ENCODE results near the gene TPCN1.

The TPCN1 gene

DNA sequence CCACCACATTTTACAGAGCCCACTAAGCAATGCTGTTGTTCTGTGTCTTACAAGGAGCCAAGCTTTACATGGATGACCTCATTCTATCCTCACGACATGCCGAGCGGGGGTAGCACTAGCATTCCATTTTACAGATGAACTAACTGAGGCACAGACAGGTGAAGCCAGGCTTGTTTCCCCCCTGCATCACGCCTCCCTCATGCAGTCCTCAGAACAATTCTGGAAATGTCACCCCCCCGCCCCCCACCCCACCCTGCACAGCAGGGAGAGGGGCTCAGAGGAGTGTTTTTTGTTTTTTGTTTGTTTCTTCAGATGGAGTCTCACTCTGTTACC is 112.1 kb downstream of the TPCN1 start:
- Histone ChIP-seq H4K20me1 (peaks cover 0 to 31% (median 6%) of the 10 kb centered on the region in 11 experiments; a peak in 10 of 22 replicates), H3K27ac (peak overlapping the region in 1 of 11 experiments; percentile 80; a peak in 1 of 22 replicates), H3K9me3 (replicated peaks in 1 of 11) (no peaks in the 10 kb centered on the region), H3K4me3 (peak overlapping the region in 3 of 10 experiments; percentile 78 to 88 (median 84); a peak in 6 of 20 replicates), H3K27me3 (peaks cover 0 to 12% (median 10%) of the 10 kb centered on the region in 11 experiments; a peak in 9 of 22 replicates), H3K36me3 (peaks cover 0 to 46% (median 0%) of the 10 kb centered on the region in 11 experiments; a peak in 9 of 22 replicates), H3K4me2 (peak overlapping the region; percentile 85 to 98 (median 94)), H3K4me1 (peaks cover 17 to 46% (median 27%) of the 10 kb centered on the region in 10 experiments), H3K9ac (peak overlapping the region in 3 of 11 experiments; percentile 1 to 87 (median 86); a peak in 2 of 22 replicates)
- no peak for TF ChIP-seq Cebpa-rat (IDR thresholded peaks at IDR 0.05)

DNA sequence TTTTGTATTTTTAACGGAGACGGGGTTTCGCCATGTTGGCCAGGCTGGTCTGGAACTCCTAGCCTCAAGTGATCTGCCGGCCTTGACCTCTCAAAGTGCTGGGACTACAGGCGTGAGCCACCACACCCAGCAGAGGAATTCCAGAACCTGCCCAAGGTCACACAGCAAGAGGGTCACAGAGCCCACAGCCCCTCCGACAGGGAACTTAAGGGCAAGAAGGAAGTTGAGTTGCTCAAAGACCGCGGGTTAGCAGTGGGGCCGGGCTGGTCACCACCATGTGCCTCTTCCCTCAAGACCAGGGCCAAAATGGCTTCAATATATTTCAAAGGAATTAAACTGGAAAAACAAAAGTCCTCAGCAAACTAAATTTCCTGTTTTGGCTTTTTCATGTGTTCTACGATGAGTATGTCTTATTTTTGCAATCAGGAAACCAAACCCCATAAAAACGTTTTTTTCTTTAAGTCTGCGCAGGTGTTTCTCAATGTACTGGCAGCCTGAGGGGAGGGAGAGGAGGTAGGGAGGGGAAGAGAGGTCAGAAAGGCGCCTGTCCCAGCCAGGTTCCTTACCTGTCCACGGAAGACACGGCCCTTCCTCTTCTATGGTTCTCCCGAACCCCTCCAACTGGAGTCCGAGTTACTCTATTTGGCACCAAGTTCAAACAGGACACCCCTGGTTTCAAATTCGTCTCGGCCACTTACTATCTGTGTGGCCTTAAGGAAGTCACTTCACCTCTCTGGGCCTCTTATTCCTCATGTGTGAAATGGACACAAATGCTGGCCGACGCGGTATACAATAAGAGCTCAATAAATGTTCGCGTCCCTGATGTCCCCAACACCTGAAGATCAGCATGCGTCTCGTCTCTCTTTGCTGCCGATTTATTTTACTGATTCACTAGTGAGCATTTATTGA is 112.9 kb downstream of the TPCN1 start:
- H3K9ac ChIP-seq, result peak overlapping the region; percentile 69 to 91 (median 86)
- peaks cover 0 to 12% (median 10%) of the 10 kb centered on the region in 11 experiments; a peak in 9 of 22 replicates for H3K27me3 ChIP-seq
- H3K36me3 ChIP-seq, result peaks cover 0 to 40% (median 0%) of the 10 kb centered on the region in 11 experiments; a peak in 9 of 22 replicates
- TF ChIP-seq Cebpa-rat (IDR thresholded peaks at IDR 0.05), result no peak
- no peaks in the 10 kb centered on the region for H3K9me3 ChIP-seq (replicated peaks in 1 of 11)
- peaks cover 17 to 43% (median 27%) of the 10 kb centered on the region in 10 experiments for H3K4me1 ChIP-seq
- H3K27ac ChIP-seq, result peak overlapping the region; percentile 39 to 86 (median 65); a peak in 21 of 22 replicates
- peak overlapping the region; percentile 71 to 90 (median 84) for H3K4me3 ChIP-seq
- H3K4me2 ChIP-seq, result peak overlapping the region; percentile 85 to 98 (median 94)
- H4K20me1 ChIP-seq, result peaks cover 0 to 31% (median 6%) of the 10 kb centered on the region in 11 experiments; a peak in 10 of 22 replicates

- Histone ChIP-seq H3K4me1 (peaks cover 17 to 36% (median 27%) of the 10 kb centered on the region in 10 experiments), H3K27ac (peak within 1 kb of the TSS; percentile 39 to 86 (median 65)), H3K4me2 (peak within 1 kb of the TSS; percentile 85 to 98 (median 94)), H4K20me1 (peaks cover 0 to 25% (median 6%) of the 10 kb centered on the region in 11 experiments; a peak in 10 of 22 replicates), H3K9me3 (replicated peaks in 1 of 11) (no peaks in the 10 kb centered on the region), H3K4me3 (peak within 1 kb of the TSS; percentile 71 to 90 (median 84)), H3K27me3 (peaks cover 0 to 12% (median 10%) of the 10 kb centered on the region in 11 experiments; a peak in 9 of 22 replicates), H3K36me3 (peaks cover 0 to 31% (median 0%) of the 10 kb centered on the region in 11 experiments; a peak in 9 of 22 replicates), H3K9ac (peak within 1 kb of the TSS; percentile 69 to 91 (median 86))
- TF ChIP-seq Cebpa-rat (IDR thresholded peaks at IDR 0.05), result no peak
Measured at GRCh38 chr12:113334786-113335539, 113.7 kb downstream of the TPCN1 start, which contains the start of gene SLC8B1. TSS of gene SLC8B1 (minus strand) at chr12:113335109. CDS start at chr12:113332878, 2,231 bp downstream.

GRCh38 chr12:113339540-113339939 is 118.3 kb downstream of the TPCN1 start:
- no peak overlapping the region for H3K4me3 ChIP-seq
- peaks cover 0 to 3% (median 2%) of the 10 kb centered on the region in 11 experiments; a peak in 8 of 22 replicates for H3K27me3 ChIP-seq
- no peak overlapping the region for H3K27ac ChIP-seq
- no peak overlapping the region for H3K9ac ChIP-seq
- no peak overlapping the region for H3K4me2 ChIP-seq
- H3K36me3 ChIP-seq, result no peaks in the 10 kb centered on the region
- H3K9me3 ChIP-seq (replicated peaks in 1 of 11), result no peaks in the 10 kb centered on the region
- no peak for TF ChIP-seq Cebpa-rat (IDR thresholded peaks at IDR 0.05)
- peaks cover under 1 to 27% (median 6%) of the 10 kb centered on the region in 10 experiments; a peak in 19 of 20 replicates for H3K4me1 ChIP-seq
- no peaks in the 10 kb centered on the region; a peak in 1 of 22 replicates for H4K20me1 ChIP-seq

DNA sequence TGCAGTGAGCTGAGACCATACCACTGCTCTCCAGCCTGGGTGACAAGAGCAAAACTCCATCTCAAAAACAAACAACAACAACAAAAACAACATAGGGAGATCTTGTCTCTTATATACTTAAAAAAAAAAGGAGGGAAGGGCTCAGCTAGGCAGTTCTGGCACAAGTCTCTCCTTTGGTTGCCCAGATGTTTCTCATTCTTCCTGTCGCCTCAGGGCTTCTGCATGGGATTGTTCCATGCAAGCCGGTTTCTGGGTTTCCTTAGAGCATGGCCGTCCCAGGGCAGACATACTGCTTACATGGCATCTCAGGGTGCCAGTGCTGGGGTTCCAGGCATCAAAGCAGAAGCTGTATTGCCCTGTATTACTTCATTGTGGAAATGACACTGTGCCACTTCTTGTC is 118.8 kb downstream of the TPCN1 start:
- TF ChIP-seq Cebpa-rat (IDR thresholded peaks at IDR 0.05), result no peak
- no peaks in the 10 kb centered on the region for H3K27me3 ChIP-seq
- H3K4me3 ChIP-seq, result no peak overlapping the region
- peaks cover 0 to 27% (median 4%) of the 10 kb centered on the region in 10 experiments; a peak in 9 of 20 replicates for H3K4me1 ChIP-seq
- H3K9ac ChIP-seq, result no peak overlapping the region
- H3K9me3 ChIP-seq (replicated peaks in 1 of 11), result no peaks in the 10 kb centered on the region
- no peaks in the 10 kb centered on the region; a peak in 1 of 22 replicates for H4K20me1 ChIP-seq
- H3K36me3 ChIP-seq, result no peaks in the 10 kb centered on the region
- no peak overlapping the region for H3K4me2 ChIP-seq
- H3K27ac ChIP-seq, result no peak overlapping the region

- Histone ChIP-seq H3K4me2 (peak overlapping the region in 4 of 11 experiments; percentile 2 to 80 (median 31); a peak in 5 of 22 replicates), H3K4me3 (no peak overlapping the region), H4K20me1 (no peaks in the 10 kb centered on the region; a peak in 1 of 22 replicates), H3K27me3 (no peaks in the 10 kb centered on the region), H3K9me3 (replicated peaks in 1 of 11) (no peaks in the 10 kb centered on the region), H3K36me3 (no peaks in the 10 kb centered on the region), H3K4me1 (peaks cover 0 to 14% (median 0%) of the 10 kb centered on the region in 10 experiments; a peak in 6 of 20 replicates), H3K9ac (no peak overlapping the region), H3K27ac (no peak overlapping the region)
- no peak for TF ChIP-seq Cebpa-rat (IDR thresholded peaks at IDR 0.05)
Measured at GRCh38 chr12:113341535-113341934, 120.3 kb downstream of the TPCN1 start.

- Histone ChIP-seq H4K20me1 (no peaks in the 10 kb centered on the region; a peak in 1 of 22 replicates), H3K4me3 (no peak overlapping the region), H3K27ac (no peak overlapping the region), H3K4me1 (peaks cover 0 to 14% (median 0%) of the 10 kb centered on the region in 10 experiments; a peak in 6 of 20 replicates), H3K4me2 (no peak overlapping the region), H3K27me3 (no peaks in the 10 kb centered on the region), H3K9me3 (replicated peaks in 1 of 11) (no peaks in the 10 kb centered on the region), H3K36me3 (no peaks in the 10 kb centered on the region), H3K9ac (no peak overlapping the region)
- no peak for TF ChIP-seq Cebpa-rat (IDR thresholded peaks at IDR 0.05)
Measured at GRCh38 chr12:113345318-113345717, 124.1 kb downstream of the TPCN1 start.

GRCh38 chr12:113346353-113346752 is 125.1 kb downstream of the TPCN1 start:
- H4K20me1 ChIP-seq, result no peaks in the 10 kb centered on the region; a peak in 1 of 22 replicates
- H3K27ac ChIP-seq, result no peak overlapping the region
- H3K9me3 ChIP-seq (replicated peaks in 1 of 11), result no peaks in the 10 kb centered on the region
- no peaks in the 10 kb centered on the region for H3K27me3 ChIP-seq
- H3K4me1 ChIP-seq, result peaks cover 0 to 7% (median 0%) of the 10 kb centered on the region in 10 experiments; a peak in 6 of 20 replicates
- H3K4me2 ChIP-seq, result no peak overlapping the region
- H3K4me3 ChIP-seq, result no peak overlapping the region
- H3K9ac ChIP-seq, result no peak overlapping the region
- no peaks in the 10 kb centered on the region for H3K36me3 ChIP-seq
- TF ChIP-seq Cebpa-rat (IDR thresholded peaks at IDR 0.05), result no peak

All from BLaER1 treated with 17β-estradiol and CSF1 and Interleukin-3, amounts not matched to agents 10 nM and 100 nM (cell line).